ENCODE results near the gene MYO10.

DNA sequence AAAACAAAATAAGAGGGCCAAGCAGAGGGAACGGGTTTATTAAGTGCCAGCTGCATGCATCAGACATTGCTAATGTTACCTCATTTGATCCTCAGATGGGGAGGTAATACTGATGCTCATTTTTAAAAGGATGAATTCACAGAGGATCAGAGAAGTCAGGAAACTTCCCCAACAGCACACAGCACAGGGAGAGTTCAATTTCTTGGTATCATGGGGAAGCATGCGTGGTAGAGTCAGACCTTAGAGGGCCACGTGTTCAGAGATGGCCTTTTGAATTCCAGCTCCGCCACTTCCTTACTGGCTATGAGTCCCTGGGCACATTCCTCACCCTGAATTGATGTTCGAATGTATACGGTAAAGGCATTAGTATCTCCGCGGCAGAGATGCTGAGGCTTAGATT lies 108.3 kb downstream of the MYO10 start:
- TF ChIP-seq, protein P1, sequence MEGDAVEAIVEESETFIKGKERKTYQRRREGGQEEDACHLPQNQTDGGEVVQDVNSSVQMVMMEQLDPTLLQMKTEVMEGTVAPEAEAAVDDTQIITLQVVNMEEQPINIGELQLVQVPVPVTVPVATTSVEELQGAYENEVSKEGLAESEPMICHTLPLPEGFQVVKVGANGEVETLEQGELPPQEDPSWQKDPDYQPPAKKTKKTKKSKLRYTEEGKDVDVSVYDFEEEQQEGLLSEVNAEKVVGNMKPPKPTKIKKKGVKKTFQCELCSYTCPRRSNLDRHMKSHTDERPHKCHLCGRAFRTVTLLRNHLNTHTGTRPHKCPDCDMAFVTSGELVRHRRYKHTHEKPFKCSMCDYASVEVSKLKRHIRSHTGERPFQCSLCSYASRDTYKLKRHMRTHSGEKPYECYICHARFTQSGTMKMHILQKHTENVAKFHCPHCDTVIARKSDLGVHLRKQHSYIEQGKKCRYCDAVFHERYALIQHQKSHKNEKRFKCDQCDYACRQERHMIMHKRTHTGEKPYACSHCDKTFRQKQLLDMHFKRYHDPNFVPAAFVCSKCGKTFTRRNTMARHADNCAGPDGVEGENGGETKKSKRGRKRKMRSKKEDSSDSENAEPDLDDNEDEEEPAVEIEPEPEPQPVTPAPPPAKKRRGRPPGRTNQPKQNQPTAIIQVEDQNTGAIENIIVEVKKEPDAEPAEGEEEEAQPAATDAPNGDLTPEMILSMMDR (IDR thresholded peaks at IDR 0.05) = no peak
- no peak for TF ChIP-seq POLR2A (IDR thresholded peaks at IDR 0.05)

Measured in Peyer's patch (tissue), 4 donors.